Stimulated activated CD4-positive, alpha-beta T cell treated with anti-CD3 and anti-CD28 coated beads, Interleukin-1b, Interleukin-23, amount 100 ng/mL, for 48 hours (primary cell): ENCODE measurements around the gene OR2V1.
"Not testable (repeated sequence)": the region's sequence is repeated elsewhere in the genome, so short reads cannot be mapped to it uniquely, and the experiment has no call there.

Experiments
- DNase-seq: peaks from one replicate; pipeline ENCODE4 v3.0.0-alpha.2; 2020

OR2V1 gene

GRCh38 chr5:181101930-181102674 is 28.9 kb downstream of the OR2V1 start:
- DNase-seq = not testable (repeated sequence)

DNA sequence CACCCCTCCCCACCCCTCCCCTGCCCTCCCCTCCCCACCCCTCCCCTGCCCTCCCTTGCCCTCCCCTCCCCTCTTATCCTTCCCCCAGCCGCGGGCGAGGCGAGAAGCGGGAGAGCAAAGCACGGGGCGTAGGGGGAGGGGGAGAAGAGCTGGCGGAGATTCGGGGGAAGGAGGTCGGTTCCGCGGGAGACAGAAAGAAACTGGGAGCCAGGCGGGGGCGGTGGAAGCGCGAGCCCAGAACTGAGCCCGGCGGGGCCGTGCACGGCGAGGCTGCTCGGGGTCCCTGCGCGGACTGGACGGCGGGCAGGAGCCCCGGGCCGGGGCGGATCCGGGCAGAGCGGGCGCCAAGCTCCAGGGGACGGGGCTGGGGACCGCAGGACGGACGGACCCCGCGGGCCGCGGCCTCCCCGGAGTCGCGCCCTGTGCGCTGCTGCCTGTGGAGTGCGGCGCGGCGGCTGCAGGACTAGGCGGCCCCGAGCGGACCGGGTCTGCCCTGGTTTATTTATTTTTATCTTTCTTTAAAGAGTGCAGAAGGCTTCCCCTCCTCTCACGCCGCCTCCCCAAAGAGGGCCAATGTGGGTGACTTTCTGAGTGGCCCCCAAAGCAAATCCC is 29.8 kb downstream of the OR2V1 start:
- not testable (repeated sequence) for DNase-seq

GRCh38 chr5:181100121-181100875 is 30.7 kb downstream of the OR2V1 start:
- no peak for DNase-seq

DNA sequence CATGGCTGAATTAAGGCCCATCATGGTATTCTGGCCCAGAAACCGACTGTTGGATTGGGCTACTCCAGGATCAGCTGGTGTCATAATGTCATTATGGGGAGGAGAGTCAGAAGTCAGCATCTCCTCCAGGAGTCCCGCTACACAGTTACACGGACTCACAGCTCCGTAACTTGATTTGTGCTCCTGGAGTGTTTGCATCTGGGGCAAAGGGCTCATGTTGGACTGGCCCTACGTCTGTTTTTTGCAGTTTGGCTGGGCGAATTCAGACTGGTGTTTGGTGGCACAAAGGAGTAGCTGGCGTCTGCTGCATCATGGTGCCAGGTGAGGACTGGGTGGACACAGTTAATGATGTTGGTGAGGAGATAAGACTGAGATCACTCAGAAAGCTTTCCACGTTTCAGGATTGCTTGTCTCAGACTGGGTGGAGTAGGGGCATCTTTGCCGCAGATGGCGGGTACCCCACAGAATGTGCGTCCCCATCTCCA is 31.3 kb downstream of the OR2V1 start:
- DNase-seq = no peak

- DNase-seq = no peak
Observed at GRCh38 chr5:181098762-181099601, 32.0 kb downstream of the OR2V1 start.

DNA sequence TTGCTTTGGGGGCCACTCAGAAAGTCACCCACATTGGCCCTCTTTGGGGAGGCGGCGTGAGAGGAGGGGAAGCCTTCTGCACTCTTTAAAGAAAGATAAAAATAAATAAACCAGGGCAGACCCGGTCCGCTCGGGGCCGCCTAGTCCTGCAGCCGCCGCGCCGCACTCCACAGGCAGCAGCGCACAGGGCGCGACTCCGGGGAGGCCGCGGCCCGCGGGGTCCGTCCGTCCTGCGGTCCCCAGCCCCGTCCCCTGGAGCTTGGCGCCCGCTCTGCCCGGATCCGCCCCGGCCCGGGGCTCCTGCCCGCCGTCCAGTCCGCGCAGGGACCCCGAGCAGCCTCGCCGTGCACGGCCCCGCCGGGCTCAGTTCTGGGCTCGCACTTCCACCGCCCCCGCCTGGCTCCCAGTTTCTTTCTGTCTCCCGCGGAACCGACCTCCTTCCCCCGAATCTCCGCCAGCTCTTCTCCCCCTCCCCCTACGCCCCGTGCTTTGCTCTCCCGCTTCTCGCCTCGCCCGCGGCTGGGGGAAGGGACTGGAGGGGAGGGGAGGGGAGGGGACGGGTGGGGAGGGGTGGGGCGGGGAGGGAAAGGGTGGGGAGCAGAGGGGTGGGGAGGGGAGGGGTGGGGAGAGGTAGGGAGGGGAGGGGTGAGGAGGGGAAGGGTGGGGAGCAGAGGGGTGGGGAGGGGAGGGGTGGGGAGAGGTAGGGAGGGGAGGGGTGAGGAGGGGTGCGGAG is 33.0 kb downstream of the OR2V1 start:
- DNase-seq = not testable (repeated sequence)

DNA sequence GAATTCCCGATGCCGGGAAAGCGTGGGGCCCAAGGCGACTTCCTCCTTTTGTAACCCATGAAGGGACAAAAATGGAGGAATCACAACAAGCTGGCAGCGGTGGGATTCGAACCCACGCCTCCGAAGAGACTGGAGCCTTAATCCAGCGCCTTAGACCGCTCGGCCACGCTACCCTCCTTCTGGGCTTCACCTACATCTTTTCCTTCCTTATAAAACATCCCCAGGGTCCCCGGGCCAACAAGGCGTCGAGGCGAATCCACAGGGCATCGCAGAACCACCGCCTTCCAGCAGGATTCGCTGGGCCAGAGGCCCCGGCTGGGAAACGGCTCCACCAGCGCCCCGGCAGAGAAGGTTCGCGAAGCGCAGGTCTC is 33.6 kb downstream of the OR2V1 start:
- DNase-seq = not testable (repeated sequence)

DNA sequence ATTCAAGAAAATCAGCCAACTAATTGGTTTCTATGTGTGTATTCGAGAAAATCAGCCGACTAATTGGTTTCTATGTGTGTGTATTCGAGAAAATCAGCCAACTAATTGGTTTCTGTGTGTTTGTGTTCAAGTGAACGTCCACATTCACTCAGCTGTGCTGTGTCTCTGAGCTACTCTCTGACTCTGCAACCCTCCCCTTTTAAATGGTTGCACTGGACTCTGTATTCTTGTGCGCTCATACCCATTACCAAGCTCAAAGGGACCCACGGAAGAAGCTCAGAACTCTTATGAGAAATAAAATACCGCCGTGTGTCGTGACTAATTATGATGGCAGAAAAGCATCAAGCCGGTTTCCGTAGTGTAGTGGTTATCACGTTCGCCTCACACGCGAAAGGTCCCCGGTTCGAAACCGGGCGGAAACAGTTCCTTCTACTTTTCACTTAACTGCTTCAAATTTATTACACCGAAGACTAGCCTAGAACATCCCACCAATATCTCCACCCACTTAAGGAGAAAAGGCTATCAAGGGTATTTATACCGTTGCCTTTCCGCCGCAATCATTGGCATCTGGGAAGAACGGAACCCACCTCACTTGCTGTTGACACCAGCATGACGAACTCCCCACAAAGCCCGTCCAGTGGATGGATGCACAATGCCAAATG is 34.1 kb downstream of the OR2V1 start:
- DNase-seq = not testable (repeated sequence)

DNA sequence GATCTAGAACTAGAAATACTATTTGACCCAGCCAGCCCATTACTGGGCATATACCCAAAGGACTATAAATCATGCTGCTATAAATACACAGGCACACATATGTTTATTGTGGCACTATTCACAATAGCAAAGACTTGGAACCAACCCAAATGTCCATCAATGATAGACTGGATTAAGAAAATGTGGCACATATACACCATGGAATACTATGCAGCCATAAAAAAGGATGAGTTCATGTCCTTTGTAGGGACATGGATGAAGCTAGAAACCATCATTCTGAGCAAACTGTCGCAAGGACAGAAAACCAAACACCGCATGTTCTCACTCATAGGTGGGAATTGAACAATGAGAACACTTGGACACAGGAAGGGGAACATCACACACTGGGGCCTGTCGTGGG is 35.8 kb downstream of the OR2V1 start:
- DNase-seq = not testable (repeated sequence)

DNA sequence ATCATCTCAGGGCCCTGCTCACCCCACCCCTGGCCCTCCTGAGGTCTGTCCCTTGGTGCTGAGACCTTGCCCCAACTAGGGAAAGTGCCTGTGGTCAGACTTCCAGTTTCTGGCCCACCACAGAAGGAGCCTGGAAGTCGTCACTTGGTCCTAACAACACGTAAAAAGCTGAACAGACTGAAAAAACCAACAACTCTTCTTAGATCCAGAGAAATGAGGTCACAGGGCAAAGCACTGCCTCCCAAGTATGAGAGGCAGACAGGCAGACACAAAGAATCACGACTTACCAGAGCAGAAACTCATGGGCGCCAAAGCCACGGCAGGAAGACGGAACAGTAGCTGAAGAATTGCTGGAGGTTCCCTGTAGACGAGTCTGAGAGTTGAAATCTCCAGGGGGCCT is 38.5 kb downstream of the OR2V1 start:
- no peak for DNase-seq

DNA sequence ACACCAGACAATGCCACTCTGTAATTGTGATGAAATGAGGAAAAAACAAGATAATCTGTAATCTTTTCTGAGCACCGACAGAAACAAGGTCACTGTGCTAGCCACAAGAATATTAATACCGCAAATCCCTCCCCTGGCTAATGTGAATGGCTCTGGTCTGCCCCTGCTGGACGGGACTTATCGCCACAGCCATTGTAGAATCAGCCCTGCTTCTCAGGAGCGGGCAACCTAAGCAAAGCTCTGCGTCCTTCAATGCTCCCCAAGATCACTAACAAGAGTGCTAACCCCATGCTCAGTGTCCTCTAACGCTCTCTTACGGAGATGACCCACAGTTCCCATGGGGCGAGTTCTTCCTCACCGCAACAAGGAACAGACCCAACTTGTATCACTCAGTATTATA is 42.7 kb downstream of the OR2V1 start:
- DNase-seq = no peak

- DNase-seq = no peak
Observed at GRCh38 chr5:181087309-181087708, 43.7 kb downstream of the OR2V1 start.

- no peak for DNase-seq
Observed at GRCh38 chr5:181086884-181087205, 44.1 kb downstream of the OR2V1 start.

- DNase-seq = no peak
Observed at GRCh38 chr5:181086026-181086883, 44.7 kb downstream of the OR2V1 start.

DNA sequence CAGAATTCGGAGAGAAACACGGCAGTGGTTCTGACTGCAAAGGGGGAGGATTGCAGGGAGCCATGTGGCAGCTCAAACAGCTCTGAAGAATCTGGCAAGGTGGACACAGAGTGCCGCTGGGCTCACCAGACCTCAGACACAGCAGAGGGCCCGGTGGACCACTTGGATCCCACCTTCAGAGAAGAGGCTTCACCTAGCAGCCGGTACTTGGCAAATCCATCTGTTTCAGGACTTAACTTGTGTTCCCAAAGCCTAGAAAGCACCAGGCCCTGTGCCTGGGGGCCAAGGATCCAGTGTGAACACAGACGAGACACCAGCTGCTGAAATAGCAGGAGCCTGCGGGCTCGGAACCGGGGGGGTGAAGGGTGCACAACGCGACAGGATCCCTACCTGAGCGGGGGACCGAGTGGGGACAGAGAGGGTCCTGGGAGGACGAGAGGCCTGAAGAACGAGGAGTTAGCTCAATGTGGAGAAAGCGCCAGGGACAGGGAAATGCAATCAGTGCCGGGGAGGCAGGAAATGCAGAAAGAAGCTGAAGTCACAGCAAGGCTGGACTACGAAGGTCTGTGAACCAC is 46.3 kb downstream of the OR2V1 start:
- no peak for DNase-seq

DNA sequence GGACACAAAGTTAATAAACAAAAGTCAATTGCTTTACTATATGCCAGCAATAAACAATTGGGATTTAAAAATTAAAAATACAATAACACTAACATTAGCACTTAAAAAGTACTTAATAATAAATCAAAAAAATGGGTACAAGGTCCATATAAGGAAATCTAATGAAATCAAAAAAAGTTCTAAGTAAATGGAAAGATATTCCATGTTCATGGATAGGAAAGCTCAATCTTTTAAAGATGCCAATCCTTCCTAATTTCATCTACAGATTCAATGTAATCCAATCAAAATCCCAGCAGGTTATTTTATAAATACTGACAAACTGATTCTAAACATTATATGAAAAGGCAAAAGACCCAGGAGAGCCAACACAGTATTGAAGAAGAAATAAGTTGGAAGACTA is 49.0 kb downstream of the OR2V1 start:
- no peak for DNase-seq

GRCh38 chr5:181076920-181077319 is 54.0 kb downstream of the OR2V1 start:
- DNase-seq = no peak
